ENCODE data around the gene RAB1B.

- TF ChIP-seq POLR2A (IDR thresholded peaks at IDR 0.05): no peak
- no peak for TF ChIP-seq CTCF (IDR thresholded peaks at IDR 0.05)
Observed at GRCh38 chr11:66263231-66263630, 5.2 kb upstream of the RAB1B start.

All from uterus (tissue), 2 donors.